ENCODE measurements around the gene KRTAP17-1. TPM values are rescaled to one million over a fixed set of nuclear protein-coding genes. Genes with fewer than 3 reads are reported as not detected.

KRTAP17-1 gene
- total and polyA plus RNA-seq, 4 donors = not detected

- WGBS, 2 donors = 64 to 80% methylated on average over 18 of the region's 18 CpGs
- no peak overlapping the region for H3K4me3 ChIP-seq
- DNase-seq = no peak
Observed at GRCh38 chr17:41326173-41327145, 10.9 kb upstream of the KRTAP17-1 start.

GRCh38 chr17:41325611-41326010 lies 10.1 kb upstream of the KRTAP17-1 start:
- no peak for DNase-seq
- H3K4me3 ChIP-seq = no peak overlapping the region
- no peak for TF ChIP-seq CTCF (IDR thresholded peaks at IDR 0.05; ENCODE audit: control extremely low read depth, extremely low read depth)
- no peak for ATAC-seq (ENCODE audit: insufficient read depth, low FRiP score)
- peaks cover 0 to 15% (median 0%) of the 10 kb centered on the region in 5 donors for H3K4me1 ChIP-seq (ENCODE audit: control insufficient read depth in 5 of 5, insufficient read depth in 5 of 5, low read length in 5 of 5)
- peaks cover 0 to 2% (median 0%) of the 10 kb centered on the region in 4 donors for H3K9me3 ChIP-seq (ENCODE audit: control insufficient read depth in 4 of 4, insufficient read depth in 3 of 4, low read length in 3 of 4)
- no peak overlapping the region for H3K27ac ChIP-seq (ENCODE audit: low read depth in 1 of 2, low read length in 1 of 2)
- H3K27me3 ChIP-seq (ENCODE audit: control insufficient read depth in 3 of 3, insufficient read depth in 3 of 3, low read length in 2 of 3) = no peaks in the 10 kb centered on the region
- 87 to 91% methylated on average over 6 of the region's 6 CpGs for WGBS, 2 donors
- H3K9ac ChIP-seq (ENCODE audit: insufficient read depth in 1 of 2, low read length in 2 of 2) = no peak overlapping the region
- H3K36me3 ChIP-seq (ENCODE audit: control insufficient read depth in 4 of 4, insufficient read depth in 4 of 4, low read length in 4 of 4) = no peaks in the 10 kb centered on the region

More at GRCh38 chr17:41326173-41327145, 10.9 kb upstream of the KRTAP17-1 start:
- H3K27me3 ChIP-seq (ENCODE audit: control insufficient read depth in 3 of 3, insufficient read depth in 3 of 3, low read length in 2 of 3) = no peaks in the 10 kb centered on the region
- TF ChIP-seq CTCF (IDR thresholded peaks at IDR 0.05; ENCODE audit: control extremely low read depth, extremely low read depth) = no peak
- H3K4me1 ChIP-seq (ENCODE audit: control insufficient read depth in 5 of 5, insufficient read depth in 5 of 5, low read length in 5 of 5) = peaks cover 0 to 15% (median 0%) of the 10 kb centered on the region in 5 donors
- ATAC-seq (ENCODE audit: insufficient read depth, low FRiP score) = no peak
- H3K27ac ChIP-seq (ENCODE audit: low read depth in 1 of 2, low read length in 1 of 2) = no peak overlapping the region
- H3K36me3 ChIP-seq (ENCODE audit: control insufficient read depth in 4 of 4, insufficient read depth in 4 of 4, low read length in 4 of 4) = no peaks in the 10 kb centered on the region
- H3K9ac ChIP-seq (ENCODE audit: insufficient read depth in 1 of 2, low read length in 2 of 2) = no peak overlapping the region
- no peaks in the 10 kb centered on the region for H3K9me3 ChIP-seq (ENCODE audit: control insufficient read depth in 4 of 4, insufficient read depth in 3 of 4, low read length in 3 of 4)

DNA sequence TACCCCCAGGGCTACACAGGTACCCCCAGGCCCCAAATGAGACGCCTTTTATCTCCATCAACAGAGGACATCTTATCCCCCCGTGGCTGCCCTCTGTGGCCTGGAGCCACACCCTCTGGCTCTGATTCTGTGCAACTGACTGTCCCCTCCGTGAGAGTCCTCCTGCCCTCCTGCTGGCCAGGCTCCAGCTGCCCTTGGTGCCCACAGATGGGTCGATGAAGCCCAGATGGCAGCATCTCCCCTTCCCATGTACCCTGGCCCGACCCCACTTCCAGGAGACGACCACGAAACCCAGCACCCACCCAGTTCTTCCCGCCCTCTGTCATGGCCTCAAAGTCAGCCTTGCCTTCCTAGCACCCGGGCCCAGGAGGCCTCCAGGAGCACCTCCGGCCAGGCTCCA lies 9.6 kb upstream of the KRTAP17-1 start:
- no peak overlapping the region for H3K27ac ChIP-seq (ENCODE audit: low read depth in 1 of 2, low read length in 1 of 2)
- peaks cover 0 to 4% (median 0%) of the 10 kb centered on the region in 4 donors for H3K9me3 ChIP-seq (ENCODE audit: control insufficient read depth in 4 of 4, insufficient read depth in 3 of 4, low read length in 3 of 4)
- ATAC-seq (ENCODE audit: insufficient read depth, low FRiP score) (no peak), DNase-seq (no peak)
- no peaks in the 10 kb centered on the region for H3K36me3 ChIP-seq (ENCODE audit: control insufficient read depth in 4 of 4, insufficient read depth in 4 of 4, low read length in 4 of 4)
- no peak overlapping the region for H3K9ac ChIP-seq (ENCODE audit: insufficient read depth in 1 of 2, low read length in 2 of 2)
- H3K27me3 ChIP-seq (ENCODE audit: control insufficient read depth in 3 of 3, insufficient read depth in 3 of 3, low read length in 2 of 3) = no peaks in the 10 kb centered on the region
- 83 to 92% methylated on average over 10 of the region's 10 CpGs for WGBS, 2 donors
- H3K4me1 ChIP-seq (ENCODE audit: control insufficient read depth in 5 of 5, insufficient read depth in 5 of 5, low read length in 5 of 5) = peaks cover 0 to 15% (median 0%) of the 10 kb centered on the region in 5 donors
- H3K4me3 ChIP-seq = no peak overlapping the region
- no peak for TF ChIP-seq CTCF (IDR thresholded peaks at IDR 0.05; ENCODE audit: control extremely low read depth, extremely low read depth)

Measured in lung (tissue), 12 donors.